NCI-H1048 (cell line): Measurements from ENCODE around the gene PNMA1.

Experiments used
- DNase-seq: peaks from one replicate; lab custom pipeline; 2025; lab: John Stamatoyannopoulos, UW

Gene PNMA1, protein sequence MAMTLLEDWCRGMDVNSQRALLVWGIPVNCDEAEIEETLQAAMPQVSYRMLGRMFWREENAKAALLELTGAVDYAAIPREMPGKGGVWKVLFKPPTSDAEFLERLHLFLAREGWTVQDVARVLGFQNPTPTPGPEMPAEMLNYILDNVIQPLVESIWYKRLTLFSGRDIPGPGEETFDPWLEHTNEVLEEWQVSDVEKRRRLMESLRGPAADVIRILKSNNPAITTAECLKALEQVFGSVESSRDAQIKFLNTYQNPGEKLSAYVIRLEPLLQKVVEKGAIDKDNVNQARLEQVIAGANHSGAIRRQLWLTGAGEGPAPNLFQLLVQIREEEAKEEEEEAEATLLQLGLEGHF

GRCh38 chr14:73713803-73714655, at the start of gene PNMA1:
Gene PNMA1, minus strand, starts transcription at chr14:73714384. Its CDS starts 745 bp downstream, at chr14:73713639.
- peak; percentile 24 for DNase-seq

GRCh38 chr14:73763396-73763795, 49.2 kb upstream of the PNMA1 start:
- no peak for DNase-seq

DNA sequence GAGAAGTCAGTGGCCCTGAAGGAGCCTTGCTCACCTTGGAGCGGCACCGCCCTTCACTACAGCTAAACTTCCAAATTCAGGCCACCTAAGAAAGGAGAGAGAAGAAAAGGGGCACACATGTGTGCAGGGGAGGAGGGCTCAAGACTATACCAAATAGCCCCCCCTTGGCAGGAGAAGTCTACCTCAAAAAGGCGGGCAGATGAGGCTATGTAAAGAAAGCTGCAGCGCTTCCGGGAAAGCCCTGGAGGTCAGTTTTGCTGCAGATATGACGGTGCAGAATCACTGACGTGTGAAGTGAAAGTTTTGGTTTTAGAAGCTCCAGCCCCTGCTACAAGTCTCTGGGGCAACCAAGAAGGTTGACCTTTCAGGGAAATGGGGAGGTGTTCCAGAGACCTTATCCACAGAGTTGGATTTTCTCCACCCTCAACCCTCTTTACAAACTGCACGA, 48.2 kb upstream of the PNMA1 start:
- DNase-seq = no peak

DNA sequence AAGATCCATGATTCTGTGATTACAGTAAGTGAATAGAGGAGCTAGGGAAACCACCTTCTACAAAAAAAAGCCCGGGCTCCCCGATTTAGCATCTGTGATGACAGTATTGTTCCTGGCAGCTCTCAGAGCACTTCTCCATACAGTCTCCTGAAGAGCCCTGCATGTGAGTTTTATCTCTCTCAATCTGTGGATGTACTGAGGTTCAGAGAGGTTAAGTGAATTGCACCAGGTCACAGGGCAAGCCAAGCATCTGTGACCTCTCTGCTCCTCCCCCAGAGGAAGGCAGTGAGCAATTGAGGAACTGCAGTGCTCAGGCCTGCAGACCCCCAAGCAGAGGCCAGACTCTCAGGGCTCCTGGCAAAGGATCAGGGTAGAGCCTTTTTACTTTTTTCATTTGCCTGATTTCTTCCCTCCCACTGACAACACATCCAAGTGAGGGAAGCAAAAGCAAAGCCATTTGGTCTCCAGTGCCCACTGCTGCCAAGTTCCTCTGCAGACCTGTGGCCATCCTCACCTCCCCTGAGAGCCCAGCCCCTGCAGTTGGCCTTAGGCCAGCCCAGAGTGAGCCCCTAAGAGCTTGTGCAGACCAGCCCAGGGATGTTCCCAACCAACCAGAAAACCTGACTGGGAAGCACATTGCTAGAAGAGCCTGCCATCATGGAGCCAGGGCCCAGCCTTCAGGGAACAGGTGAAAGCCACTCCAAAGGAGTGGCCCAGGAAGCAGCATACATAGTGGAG, 47.6 kb upstream of the PNMA1 start:
- DNase-seq = no peak

- no peak for DNase-seq
Observed at GRCh38 chr14:73760598-73761586, 46.7 kb upstream of the PNMA1 start.

DNA sequence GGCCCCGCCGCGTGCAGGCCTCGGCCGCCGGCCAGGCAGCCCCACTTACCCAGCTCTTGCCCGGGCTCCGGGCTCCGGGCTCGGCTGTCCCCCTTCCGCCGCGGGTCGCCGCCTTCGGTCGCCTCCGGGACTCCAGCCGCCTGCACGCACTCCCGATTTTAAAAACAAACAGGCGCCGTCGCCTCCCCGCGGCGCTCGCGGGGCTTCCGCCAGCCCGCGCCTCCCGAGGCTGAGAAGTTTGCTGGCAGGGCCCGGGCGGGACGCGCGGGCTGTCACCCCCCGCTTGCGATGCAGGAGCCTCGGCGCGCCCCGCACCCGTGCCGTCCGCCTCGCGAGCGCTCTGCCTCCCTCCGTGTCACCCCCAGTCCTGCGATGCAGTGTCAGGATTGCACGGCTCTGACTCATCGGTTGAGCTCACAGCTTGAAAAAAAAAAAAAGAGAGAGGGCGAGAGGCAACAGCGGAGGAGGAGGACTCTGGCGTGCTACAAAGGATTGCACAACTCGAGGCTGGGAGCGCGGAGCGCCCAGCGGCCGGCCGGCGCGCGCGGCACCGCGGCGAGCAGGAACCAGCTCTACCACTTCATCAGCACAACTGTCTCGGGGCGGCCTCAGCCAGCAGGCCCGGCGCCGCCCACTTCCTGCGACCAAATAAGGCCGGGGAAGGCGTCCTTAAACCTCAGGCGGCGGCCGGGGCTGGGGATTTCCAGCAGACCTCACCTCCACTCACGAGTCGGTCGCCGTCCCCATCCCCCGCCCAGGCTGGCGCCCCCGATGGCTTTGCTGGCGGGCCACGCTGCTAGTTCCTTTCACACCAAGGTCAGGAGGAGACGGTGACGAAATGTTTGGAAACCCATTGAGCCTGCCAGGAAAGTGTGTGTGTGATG, 45.8 kb upstream of the PNMA1 start:
- peak; percentile 85 for DNase-seq

- no peak for DNase-seq
Observed at GRCh38 chr14:73759183-73759713, 45.1 kb upstream of the PNMA1 start.

DNA sequence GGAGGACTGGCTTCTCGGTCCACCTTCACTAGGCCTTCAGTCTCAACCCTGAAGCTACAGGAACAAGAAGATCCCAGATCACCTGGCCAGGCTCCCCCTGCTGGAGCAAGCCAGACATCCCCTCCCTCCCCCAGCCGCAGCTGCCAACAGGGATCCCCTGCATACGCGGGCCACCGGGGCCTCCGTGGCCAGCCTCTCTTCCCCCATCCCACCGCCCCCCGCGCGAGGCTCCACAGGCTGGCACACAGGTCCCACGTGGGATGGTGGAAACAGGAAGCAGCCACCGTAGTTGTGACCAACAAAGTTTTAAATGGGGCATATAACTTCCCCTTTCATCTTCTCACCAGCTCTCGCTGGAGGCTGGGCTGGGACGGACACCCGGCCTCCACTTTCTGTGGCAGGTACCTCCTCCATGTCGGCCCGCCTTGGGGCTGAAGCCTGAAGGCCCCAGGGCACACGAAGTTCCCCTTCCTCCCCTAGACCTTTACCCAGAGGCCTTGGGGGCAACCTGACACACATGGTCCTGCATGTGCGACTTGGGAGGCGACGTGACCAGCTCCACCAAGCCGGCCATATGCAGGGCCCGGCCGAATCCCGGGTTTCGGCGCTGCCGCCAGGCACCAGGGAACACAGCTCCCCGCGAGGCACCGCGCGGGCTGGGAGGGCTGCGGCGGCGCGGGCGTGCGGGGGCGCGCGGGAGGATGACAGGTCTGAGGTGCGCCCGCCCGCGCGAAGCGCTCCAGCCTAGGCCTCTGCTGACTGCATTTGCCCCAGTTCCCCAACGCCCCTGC, 44.4 kb upstream of the PNMA1 start:
- DNase-seq = peak; percentile 30

GRCh38 chr14:73757876-73758391, 43.8 kb upstream of the PNMA1 start:
- no peak for DNase-seq

- no peak for DNase-seq
Observed at GRCh38 chr14:73757381-73757780, 43.2 kb upstream of the PNMA1 start.

GRCh38 chr14:73755434-73756014, 41.3 kb upstream of the PNMA1 start:
- DNase-seq = no peak

- no peak for DNase-seq
Observed at GRCh38 chr14:73754911-73755360, 40.8 kb upstream of the PNMA1 start.

DNA sequence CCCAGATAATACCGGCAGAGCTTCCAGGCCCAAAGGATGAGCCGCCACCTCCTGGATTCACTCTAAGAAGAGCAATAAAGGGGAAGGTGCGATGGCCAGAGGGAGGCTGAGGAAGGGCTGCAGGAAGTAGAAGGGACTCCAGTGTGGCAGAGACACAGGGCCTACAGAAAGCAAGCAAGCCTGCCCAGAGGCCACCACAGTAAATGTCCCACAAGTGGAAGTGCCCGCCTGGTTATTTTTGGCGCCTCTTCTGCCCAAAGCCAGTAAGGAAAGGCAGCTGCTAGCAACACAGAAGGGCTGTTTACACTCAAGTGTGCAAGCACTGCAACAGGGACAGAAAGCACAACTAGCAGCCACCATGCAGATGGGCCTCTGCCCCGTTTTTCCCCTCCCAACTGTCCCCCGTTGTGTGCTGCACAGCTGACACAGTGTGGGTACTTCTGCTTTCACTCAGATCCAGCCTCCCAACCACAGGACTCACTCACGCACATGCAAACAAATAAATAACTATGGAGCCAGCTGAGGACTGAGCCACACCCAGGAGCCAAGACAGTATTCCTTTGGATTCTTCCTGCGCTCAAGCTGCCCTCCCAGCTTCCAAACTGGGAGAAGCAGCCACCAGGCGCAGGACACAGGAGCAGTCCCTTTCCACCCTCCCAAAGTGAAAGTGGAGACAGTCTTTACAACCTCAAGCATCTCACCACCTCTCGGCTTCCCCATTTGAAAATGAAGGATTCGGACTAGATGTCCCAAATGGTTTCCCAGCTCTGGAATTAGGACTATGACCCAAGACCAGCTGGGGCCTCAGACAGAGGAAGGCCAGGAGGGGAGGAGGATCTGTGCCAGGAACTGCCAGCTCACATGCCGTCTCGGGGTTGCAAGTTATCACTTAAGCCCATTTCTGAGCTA, 40.0 kb upstream of the PNMA1 start:
- DNase-seq = no peak

DNA sequence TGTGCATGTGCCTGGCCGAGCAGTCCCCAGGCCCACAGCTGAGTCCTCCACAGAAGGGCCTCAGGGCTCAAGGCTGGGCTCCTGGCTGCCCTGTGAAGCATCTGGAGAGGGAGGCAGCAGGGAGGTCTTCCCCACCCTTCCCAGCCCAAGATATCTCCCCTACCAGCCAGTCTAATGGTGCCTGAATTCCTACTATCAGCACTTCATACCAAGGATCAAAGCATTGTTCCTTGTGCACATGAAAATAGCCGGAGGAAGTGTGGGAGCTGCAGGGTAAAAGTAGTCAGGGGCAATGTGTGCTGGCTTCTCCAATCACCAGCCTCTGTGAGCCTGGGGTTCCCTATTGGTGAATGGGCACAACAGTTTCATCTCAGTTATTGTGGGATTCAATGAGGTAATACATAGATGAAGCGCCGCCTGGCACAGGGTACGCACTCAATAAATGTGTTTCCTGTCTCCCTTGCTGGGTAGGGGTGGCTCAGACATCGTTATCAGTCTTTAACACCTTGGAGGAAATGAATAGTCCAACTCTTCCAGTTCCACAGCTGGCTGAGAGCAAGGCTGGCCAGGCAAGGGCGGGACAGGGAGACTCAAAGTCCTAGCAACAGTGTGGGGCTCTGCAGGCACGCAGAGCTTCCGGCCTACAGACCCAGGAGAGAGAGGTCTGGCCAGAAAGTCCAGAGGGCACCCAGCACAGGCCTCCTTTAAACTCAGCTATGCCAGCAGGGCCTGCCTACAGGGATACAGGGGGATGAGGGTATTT, 39.1 kb upstream of the PNMA1 start:
- DNase-seq = no peak

DNA sequence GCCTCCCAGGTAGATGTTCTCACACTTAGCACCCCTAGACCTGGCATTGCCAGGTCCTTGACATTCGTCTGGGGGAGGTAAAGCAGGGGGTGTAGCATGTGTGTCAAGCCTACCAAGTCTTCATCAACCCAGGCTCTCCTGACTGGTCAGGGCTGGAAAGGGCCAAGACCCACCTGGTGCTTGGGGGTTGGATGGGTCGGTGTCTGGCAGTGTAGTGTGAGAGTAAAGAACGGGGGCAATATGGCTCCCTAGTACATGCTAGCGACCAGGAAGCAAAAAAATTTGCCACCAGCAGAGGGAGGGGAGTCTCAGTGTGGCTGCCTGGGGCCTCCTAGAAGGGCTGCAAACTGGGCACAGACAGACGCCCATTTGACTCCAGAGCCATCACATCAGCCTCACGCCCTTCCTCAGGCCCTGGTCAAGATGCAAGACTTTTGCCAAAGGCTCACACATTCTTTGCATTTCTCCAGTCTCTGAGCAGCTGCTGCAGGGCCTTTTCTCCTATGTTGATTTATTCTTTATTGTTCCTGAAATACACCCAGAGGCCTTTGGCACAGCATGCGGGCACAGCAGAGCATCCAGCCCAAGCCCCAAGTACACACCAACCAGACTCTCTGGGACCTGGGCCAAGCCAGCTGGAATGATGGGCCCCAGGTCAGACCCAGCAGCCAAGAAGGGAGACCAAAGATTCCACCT, 38.3 kb upstream of the PNMA1 start:
- no peak for DNase-seq

- no peak for DNase-seq
Observed at GRCh38 chr14:73751157-73751691, 37.0 kb upstream of the PNMA1 start.
